ENCODE data around the gene HOXA3. TPM values are rescaled to one million over a fixed set of nuclear protein-coding genes. Genes with fewer than 3 reads are reported as not detected.

HOXA3 gene
- total and polyA plus RNA-seq, 2 of the 13 experiments (the other 11 are each of a cell fraction or from before 2014, with no cell fraction given), result 2.9 to 4.6 TPM

DNA sequence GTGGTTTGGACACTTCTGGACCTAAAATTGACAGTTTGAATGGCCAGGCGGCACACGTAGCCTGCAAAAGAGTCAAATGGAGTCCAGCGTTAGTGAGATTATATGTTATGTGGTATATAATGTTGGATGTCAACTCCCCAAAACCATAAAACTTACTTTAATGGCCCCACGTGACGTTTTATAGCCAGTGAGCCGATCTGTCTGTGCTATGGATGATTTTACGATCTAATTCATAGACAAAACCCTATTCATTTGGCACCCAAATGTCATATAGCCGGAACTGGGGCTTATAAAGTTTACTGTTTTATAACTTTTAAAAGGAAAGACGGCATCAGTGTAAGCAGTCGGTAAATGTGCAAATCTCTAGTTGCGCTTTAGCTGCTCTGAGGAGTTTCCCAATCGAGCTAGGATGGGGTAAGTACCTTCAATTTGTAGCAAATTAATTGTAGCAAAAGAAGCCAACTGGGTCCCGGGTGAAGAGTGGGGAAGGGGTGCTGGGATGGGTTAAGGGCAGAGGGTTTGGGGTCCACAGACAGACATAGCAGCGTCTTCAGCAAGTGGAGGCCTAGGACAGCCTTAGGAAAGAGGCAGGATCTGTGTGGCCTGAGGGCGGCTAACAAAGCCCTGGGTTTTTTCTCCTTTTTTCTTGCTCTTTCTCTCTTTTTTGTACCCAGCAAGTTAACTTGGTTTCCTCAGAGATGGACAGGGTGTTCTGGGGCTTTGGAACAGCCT lies 12.1 kb downstream of the HOXA3 start (continued):
- TF ChIP-seq, protein P1, sequence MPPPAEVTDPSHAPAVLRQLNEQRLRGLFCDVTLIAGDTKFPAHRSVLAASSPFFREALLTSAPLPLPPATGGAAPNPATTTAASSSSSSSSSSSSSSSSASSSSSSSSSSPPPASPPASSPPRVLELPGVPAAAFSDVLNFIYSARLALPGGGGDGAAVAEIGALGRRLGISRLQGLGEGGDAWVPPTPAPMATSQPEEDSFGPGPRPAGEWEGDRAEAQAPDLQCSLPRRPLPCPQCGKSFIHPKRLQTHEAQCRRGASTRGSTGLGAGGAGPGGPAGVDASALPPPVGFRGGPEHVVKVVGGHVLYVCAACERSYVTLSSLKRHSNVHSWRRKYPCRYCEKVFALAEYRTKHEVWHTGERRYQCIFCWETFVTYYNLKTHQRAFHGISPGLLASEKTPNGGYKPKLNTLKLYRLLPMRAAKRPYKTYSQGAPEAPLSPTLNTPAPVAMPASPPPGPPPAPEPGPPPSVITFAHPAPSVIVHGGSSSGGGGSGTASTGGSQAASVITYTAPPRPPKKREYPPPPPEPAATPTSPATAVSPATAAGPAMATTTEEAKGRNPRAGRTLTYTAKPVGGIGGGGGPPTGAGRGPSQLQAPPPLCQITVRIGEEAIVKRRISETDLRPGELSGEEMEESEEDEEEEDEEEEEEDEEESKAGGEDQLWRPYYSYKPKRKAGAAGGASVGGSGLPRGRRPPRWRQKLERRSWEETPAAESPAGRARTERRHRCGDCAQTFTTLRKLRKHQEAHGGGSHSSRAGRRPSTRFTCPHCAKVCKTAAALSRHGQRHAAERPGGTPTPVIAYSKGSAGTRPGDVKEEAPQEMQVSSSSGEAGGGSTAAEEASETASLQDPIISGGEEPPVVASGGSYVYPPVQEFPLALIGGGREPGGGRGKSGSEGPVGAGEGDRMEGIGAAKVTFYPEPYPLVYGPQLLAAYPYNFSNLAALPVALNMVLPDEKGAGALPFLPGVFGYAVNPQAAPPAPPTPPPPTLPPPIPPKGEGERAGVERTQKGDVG (CRISPR knock-in tag; IDR thresholded peaks at IDR 0.05; ENCODE audit: borderline replicate concordance), result no peak
- TF ChIP-seq ZNF207 (IDR thresholded peaks at IDR 0.05; ENCODE audit: borderline replicate concordance) (no peak), SUZ12 (IDR thresholded peaks at IDR 0.05; ENCODE audit: low read depth, low read length) (no peak), CCDC6 (CRISPR knock-in tag; IDR thresholded peaks at IDR 0.05) (no peak), ZNF460 (CRISPR knock-in tag; IDR thresholded peaks at IDR 0.05; ENCODE audit: borderline replicate concordance) (no peak)
- TF ChIP-seq, protein P2, sequence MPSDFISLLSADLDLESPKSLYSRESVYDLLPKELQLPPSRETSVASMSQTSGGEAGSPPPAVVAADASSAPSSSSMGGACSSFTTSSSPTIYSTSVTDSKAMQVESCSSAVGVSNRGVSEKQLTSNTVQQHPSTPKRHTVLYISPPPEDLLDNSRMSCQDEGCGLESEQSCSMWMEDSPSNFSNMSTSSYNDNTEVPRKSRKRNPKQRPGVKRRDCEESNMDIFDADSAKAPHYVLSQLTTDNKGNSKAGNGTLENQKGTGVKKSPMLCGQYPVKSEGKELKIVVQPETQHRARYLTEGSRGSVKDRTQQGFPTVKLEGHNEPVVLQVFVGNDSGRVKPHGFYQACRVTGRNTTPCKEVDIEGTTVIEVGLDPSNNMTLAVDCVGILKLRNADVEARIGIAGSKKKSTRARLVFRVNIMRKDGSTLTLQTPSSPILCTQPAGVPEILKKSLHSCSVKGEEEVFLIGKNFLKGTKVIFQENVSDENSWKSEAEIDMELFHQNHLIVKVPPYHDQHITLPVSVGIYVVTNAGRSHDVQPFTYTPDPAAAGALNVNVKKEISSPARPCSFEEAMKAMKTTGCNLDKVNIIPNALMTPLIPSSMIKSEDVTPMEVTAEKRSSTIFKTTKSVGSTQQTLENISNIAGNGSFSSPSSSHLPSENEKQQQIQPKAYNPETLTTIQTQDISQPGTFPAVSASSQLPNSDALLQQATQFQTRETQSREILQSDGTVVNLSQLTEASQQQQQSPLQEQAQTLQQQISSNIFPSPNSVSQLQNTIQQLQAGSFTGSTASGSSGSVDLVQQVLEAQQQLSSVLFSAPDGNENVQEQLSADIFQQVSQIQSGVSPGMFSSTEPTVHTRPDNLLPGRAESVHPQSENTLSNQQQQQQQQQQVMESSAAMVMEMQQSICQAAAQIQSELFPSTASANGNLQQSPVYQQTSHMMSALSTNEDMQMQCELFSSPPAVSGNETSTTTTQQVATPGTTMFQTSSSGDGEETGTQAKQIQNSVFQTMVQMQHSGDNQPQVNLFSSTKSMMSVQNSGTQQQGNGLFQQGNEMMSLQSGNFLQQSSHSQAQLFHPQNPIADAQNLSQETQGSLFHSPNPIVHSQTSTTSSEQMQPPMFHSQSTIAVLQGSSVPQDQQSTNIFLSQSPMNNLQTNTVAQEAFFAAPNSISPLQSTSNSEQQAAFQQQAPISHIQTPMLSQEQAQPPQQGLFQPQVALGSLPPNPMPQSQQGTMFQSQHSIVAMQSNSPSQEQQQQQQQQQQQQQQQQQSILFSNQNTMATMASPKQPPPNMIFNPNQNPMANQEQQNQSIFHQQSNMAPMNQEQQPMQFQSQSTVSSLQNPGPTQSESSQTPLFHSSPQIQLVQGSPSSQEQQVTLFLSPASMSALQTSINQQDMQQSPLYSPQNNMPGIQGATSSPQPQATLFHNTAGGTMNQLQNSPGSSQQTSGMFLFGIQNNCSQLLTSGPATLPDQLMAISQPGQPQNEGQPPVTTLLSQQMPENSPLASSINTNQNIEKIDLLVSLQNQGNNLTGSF (CRISPR knock-in tag; IDR thresholded peaks at IDR 0.05), result no peak
- TF ChIP-seq, protein P3, sequence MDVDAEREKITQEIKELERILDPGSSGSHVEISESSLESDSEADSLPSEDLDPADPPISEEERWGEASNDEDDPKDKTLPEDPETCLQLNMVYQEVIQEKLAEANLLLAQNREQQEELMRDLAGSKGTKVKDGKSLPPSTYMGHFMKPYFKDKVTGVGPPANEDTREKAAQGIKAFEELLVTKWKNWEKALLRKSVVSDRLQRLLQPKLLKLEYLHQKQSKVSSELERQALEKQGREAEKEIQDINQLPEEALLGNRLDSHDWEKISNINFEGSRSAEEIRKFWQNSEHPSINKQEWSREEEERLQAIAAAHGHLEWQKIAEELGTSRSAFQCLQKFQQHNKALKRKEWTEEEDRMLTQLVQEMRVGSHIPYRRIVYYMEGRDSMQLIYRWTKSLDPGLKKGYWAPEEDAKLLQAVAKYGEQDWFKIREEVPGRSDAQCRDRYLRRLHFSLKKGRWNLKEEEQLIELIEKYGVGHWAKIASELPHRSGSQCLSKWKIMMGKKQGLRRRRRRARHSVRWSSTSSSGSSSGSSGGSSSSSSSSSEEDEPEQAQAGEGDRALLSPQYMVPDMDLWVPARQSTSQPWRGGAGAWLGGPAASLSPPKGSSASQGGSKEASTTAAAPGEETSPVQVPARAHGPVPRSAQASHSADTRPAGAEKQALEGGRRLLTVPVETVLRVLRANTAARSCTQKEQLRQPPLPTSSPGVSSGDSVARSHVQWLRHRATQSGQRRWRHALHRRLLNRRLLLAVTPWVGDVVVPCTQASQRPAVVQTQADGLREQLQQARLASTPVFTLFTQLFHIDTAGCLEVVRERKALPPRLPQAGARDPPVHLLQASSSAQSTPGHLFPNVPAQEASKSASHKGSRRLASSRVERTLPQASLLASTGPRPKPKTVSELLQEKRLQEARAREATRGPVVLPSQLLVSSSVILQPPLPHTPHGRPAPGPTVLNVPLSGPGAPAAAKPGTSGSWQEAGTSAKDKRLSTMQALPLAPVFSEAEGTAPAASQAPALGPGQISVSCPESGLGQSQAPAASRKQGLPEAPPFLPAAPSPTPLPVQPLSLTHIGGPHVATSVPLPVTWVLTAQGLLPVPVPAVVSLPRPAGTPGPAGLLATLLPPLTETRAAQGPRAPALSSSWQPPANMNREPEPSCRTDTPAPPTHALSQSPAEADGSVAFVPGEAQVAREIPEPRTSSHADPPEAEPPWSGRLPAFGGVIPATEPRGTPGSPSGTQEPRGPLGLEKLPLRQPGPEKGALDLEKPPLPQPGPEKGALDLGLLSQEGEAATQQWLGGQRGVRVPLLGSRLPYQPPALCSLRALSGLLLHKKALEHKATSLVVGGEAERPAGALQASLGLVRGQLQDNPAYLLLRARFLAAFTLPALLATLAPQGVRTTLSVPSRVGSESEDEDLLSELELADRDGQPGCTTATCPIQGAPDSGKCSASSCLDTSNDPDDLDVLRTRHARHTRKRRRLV (CRISPR knock-in tag; IDR thresholded peaks at IDR 0.05), result no peak

All from HepG2 (cell line).